DOHH2 (cell line): ENCODE data around the gene TPSG1.
"Not testable (repeated sequence)": the region's sequence is repeated elsewhere in the genome, so short reads cannot be mapped to it uniquely, and the experiment has no call there.

Experiments
- EZH2phosphoT487 ChIP-seq: fragments of 200-600 bp; sonication (generic); IDR thresholded peaks from 2 replicates; pipeline ENCODE4 v1.6.1; 2017; ENCODE audit warnings: borderline replicate concordance, mild to moderate bottlenecking, antibody characterized with exemption, low read length, moderate library complexity, mixed read lengths
- TF ChIP-seq, protein P1 (sequence below): fragments of 200-600 bp; sonication (generic); IDR thresholded peaks from one replicate; pipeline ENCODE4 v1.5.1; 2014; ENCODE audit warnings: antibody characterized with exemption, mild to moderate bottlenecking, low read depth, low read length; ENCODE audit not compliant: poor library complexity, severe bottlenecking

DNA sequence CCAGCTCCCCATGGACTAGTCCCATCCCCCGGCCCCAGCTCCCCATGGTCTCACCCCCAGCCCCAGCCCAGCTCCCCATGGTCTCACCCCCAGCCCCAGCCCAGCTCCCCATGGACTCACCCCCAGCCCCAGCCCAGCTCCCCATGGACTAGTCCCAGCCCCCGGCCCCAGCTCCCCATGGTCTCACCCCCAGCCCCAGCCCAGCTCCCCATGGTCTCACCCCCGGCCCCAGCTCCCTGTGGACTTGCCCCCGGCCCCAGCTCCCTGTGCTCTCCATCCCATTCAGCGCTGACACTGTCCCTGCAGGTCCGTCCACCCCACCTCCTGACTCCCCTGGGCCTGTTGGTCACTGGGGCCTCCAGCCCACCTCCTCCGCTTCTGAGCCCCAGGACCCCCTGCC lies 6.2 kb upstream of the TPSG1 start:
- TF ChIP-seq, protein P1, sequence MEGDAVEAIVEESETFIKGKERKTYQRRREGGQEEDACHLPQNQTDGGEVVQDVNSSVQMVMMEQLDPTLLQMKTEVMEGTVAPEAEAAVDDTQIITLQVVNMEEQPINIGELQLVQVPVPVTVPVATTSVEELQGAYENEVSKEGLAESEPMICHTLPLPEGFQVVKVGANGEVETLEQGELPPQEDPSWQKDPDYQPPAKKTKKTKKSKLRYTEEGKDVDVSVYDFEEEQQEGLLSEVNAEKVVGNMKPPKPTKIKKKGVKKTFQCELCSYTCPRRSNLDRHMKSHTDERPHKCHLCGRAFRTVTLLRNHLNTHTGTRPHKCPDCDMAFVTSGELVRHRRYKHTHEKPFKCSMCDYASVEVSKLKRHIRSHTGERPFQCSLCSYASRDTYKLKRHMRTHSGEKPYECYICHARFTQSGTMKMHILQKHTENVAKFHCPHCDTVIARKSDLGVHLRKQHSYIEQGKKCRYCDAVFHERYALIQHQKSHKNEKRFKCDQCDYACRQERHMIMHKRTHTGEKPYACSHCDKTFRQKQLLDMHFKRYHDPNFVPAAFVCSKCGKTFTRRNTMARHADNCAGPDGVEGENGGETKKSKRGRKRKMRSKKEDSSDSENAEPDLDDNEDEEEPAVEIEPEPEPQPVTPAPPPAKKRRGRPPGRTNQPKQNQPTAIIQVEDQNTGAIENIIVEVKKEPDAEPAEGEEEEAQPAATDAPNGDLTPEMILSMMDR, result not testable (repeated sequence)
- not testable (repeated sequence) for TF ChIP-seq EZH2phosphoT487
